GM21619 (cell line): ENCODE measurements around the gene WNK4.
"Not testable (repeated sequence)": the region's sequence is repeated elsewhere in the genome, so short reads cannot be mapped to it uniquely, and the experiment has no call there.

ENCODE experiments used
- ATAC-seq: cut with Tn5 transposase; IDR thresholded peaks from one replicate; pipeline ENCODE4 v1.9.1; 2021; ENCODE audit not compliant: unreplicated experiment

Gene WNK4

GRCh38 chr17:42769964-42770363, 10.4 kb upstream of the WNK4 start:
- ATAC-seq, result not testable (repeated sequence)

DNA sequence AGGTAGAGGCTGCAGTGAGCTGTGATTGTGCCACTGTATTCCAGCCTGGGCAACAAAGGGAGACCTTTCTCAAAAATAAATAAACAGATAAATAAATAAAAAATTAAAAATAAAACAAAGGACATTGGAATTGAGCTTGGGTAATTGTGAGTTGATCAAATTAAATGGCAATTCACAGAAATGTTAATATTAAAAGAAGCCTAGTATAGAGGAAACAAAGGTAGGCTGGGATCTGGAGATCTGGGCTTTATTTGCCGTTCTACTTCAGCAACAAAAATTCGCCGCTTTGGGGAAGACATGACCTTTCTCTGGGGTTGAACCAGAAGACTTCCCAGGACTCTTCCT, 7.5 kb upstream of the WNK4 start:
- no peak for ATAC-seq

GRCh38 chr17:42773290-42774035, 6.9 kb upstream of the WNK4 start, which contains the start of gene VPS25:
VPS25 (plus strand) TSS chr17:42773449; CDS start chr17:42773476, 27 bp downstream.
- ATAC-seq, result peak; percentile 69

DNA sequence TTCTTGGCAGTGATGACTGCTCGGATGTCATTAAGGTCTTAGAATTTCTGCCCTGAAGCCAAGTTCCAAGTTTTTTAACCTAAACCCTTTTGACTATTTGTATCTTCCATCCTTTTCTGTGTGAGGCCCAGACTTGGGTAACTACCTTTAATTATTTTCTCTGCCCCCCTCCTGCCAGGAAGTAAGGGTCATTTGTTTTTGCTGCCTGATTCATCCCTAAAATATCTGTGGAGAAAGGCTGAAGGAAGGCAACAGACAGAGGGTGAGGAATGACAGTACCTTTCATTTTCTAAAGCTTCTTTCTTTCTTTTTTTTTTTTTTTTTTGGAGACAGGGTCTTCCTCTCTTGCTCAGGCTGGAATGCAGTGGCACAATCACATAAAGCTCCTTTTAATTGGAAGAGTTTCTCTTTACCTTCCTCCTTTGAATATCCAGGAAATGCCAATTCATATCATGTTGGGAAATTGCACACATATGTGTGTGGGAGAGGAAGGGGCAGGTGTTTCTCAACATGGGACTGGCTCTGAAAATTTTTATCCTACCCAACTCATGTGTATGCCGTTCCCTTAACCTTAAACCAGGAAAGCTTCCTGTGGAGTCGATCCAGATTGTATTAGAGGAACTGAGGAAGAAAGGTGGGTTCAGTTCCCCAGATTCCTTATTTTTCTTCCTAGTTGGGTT, 6.2 kb upstream of the WNK4 start:
- ATAC-seq, result no peak

DNA sequence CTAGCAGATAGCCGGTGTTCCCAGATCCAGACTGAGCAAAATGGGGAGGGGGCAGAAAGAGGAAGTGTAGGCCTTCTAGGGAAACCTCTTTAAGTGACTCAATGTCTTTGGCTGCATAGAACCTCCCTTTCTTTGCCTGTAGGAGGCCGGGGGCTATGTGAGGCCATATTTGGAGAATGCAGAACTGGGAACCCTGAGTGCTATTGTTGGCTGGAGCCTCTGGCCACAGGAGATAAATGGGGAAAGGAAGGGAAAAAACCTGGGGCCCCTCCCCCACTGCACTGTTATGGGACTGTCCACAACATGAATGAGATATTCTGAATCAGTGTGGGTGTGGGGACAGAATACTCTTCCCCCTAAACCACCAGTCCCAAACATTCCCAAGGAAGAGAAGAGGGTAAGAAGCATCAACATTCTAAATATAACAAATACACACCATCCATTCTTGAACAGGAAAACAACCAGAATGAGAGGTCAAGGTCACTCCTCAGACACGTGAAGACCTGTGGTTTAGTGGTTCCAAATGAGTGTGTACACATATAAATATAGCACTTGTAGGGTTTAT, 4.8 kb upstream of the WNK4 start:
- no peak for ATAC-seq

GRCh38 chr17:42778570-42778969, 1.8 kb upstream of the WNK4 start:
- no peak for ATAC-seq

DNA sequence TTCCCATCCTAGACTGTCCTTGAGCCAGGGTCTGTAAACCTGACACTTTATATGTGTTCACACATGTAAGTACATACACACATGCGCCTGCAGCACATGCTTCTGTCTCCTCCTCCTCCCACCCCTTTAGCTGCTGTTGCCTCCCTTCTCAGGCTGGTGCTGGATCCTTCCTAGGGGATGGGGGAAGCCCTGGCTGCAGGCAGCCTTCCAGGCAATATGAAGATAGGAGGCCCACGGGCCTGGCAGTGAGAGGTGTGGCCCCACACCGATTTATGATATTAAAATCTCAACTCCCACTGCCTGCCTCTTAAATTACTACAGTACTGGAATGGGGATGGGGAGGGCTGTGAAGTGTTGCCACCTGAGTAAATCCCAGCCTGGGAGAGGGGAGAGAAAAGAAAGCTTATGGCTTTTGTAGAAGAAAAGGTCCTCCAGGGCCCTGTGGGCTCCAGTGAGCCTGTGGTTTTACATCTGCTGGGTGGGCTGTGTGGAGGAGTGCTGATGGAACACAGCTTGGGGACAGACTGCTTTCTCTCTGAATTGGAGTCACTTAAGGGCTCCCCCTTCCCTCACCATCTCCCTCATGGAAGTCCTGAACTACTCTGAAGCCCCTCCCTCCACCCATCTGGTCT, 990 bp upstream of the WNK4 start:
- no peak for ATAC-seq

DNA sequence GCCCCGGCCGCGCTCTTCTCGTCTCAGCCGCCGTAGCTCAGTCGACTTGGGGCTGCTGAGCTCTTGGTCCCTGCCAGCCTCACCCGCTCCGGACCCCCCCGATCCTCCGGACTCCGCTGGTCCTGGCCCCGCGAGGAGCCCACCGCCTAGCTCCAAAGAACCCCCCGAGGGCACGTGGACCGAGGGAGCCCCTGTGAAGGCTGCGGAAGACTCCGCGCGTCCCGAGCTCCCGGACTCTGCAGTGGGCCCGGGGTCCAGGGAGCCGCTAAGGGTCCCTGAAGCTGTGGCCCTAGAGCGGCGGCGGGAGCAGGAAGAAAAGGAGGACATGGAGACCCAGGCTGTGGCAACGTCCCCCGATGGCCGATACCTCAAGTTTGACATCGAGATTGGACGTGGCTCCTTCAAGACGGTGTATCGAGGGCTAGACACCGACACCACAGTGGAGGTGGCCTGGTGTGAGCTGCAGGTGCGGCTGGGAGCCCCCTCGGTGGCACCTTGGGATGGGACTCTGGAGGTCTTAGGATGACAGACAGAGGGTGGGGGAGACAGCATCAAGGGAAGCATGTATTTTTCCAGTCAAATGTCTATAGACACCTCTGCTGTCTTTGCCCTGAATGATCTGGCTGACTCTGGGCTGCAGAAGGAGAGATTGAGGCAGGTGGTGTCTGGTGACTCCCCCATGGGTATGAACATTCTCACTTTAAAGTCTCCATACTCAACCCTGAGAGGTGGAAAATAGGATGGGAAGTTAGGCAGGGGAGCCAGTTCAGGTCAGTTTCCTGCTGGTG, 635 bp downstream of the WNK4 start:
- no peak for ATAC-seq

GRCh38 chr17:42781639-42782165, 1.3 kb downstream of the WNK4 start:
- no peak for ATAC-seq

GRCh38 chr17:42782166-42783061, 2.0 kb downstream of the WNK4 start:
- no peak for ATAC-seq

DNA sequence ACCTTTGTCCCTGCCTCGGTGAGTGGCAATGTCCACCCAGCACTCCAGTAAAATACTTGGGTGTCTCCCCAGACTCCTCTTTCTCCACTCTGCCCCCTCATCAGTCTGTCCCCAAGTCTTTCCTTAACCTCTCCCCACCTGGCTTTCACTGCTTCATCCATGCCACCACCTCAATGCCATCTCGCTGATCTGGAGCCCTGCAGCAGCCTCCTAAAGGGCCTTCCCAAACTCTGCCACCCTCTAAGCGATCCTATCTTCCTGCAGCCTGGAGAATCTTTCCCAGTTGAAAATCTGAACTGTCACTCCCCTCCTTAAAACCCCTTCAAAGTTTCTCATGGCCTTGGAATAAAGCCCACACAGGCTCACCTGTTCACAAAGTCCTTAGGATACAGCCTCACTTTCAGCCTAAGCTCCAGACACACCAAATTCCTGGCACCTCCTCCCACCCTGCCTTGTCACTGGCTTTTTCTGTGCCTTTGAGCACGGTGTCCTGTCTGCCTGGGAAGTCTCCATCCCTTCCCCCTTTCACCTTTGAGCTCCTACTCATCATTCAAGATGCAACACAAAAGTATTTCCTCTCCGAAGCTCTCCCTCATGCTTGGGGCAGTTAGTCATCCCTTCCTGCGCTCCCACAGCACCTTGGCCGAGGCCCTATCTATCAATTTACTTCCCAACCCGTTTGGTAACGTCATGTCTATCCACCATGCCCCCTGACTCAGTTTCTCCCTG, 2.8 kb downstream of the WNK4 start:
- ATAC-seq, result no peak

DNA sequence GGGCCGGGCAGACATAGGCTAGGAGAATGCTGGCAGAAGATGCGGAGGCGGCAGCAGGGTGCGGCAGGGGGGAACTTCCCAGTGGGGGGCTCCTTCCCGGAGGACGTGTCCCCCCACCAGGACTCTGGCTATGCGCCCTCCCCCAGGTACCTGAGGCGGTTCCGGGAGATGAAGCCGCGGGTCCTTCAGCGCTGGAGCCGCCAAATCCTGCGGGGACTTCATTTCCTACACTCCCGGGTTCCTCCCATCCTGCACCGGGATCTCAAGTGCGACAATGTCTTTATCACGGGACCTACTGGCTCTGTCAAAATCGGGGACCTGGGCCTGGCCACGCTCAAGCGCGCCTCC, 3.4 kb downstream of the WNK4 start:
- ATAC-seq, result no peak

DNA sequence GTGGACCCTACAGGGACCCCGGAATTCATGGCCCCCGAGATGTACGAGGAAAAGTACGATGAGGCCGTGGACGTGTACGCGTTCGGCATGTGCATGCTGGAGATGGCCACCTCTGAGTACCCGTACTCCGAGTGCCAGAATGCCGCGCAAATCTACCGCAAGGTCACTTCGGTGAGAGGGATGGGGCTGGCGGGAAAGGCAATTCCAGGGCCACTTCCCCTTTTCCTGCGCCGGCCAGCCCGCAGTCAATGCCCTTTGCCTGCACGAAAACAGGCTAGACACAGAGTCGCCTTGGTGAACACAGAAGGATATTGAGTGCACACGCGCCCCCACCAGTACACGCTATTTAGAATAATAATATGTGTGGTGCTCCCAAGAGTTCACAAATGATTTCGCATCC, 4.0 kb downstream of the WNK4 start:
- no peak for ATAC-seq

- no peak for ATAC-seq
Measured at GRCh38 chr17:42784811-42785592, 4.6 kb downstream of the WNK4 start.

DNA sequence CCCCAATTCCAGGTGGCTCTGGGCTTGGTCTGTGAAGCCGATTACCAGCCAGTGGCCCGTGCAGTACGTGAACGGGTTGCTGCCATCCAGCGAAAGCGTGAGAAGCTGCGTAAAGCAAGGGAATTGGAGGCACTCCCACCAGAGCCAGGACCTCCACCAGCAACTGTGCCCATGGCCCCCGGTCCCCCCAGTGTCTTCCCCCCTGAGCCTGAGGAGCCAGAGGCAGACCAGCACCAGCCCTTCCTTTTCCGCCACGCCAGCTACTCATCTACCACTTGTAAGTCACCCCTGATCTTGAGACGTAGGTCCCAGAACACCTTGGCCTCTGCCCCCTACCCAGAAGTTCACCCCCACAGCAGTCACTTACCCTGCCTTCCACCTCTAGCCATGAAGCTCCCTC, 6.9 kb downstream of the WNK4 start:
- no peak for ATAC-seq

DNA sequence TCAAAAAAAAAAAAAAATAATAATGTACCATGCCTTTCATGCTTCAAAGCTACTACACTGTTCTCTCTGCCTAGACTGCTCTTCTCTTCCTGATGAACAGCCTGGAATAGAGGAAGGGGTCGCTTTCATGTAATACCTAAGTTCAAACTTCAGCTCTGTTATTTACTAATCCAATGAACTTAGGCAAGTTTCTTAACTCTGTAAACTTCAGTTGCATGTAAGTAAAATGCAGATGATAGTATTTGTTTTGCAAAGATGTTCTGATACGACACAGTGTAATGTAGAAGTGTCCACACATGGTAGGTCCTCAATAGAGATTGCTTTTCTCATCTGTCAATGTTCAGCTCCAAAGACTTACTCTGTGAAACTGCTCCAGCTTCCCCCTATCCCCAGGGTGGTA, 11.5 kb downstream of the WNK4 start:
- no peak for ATAC-seq

DNA sequence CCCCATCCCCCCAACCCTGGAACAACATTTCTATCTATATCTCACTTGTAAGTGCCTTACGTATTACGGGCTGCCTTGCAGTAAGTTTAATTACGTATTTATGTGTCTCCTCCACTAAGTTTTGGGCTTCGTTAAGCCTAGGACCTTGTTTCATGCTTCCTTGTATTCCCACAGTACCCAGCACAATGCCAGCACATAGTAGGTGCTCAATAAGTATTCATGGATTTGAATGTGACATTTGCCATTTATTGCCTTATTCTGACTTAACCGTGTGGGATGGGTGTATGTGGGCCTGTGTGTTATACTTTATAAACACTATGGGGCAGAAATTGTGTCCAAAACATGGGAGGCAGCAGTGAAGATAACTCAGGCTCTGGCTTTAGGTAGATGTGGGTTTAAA, 12.1 kb downstream of the WNK4 start:
- no peak for ATAC-seq

DNA sequence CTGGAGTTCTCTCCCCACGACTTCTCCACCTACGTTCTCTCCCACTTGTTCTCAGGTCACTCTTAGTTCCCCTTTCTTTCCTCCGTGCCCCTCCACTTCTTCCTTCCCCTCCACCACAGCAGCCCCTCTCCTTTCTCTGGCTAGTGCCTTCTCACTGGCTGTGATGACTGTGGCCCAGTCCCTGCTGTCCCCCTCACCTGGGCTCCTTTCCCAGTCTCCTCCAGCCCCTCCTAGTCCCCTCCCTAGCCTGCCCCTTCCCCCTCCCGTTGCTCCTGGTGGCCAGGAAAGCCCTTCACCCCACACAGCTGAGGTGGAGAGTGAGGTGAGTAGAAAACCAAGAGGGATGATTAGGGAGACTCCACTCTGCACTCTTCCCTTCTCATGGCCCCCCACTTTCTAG, 14.7 kb downstream of the WNK4 start:
- ATAC-seq, result no peak

- no peak for ATAC-seq
Measured at GRCh38 chr17:42795465-42795864, 15.1 kb downstream of the WNK4 start.
